Hepatocyte (in vitro differentiated cells): Measurements from ENCODE around the gene NSMF. TPM values are rescaled to one million over a fixed set of nuclear protein-coding genes. Genes with fewer than 3 reads are reported as not detected.

ENCODE experiments used
- DNase-seq: peaks from one replicate; pipeline ENCODE4 v3.0.0-alpha.2; 2016; ENCODE audit warnings: low spot score
- H2AFZ ChIP-seq: fragments of 200-600 bp; sonication (generic); 2 replicates; pipeline ENCODE4 v1.6.0; 2016; ENCODE audit warnings: antibody characterized with exemption, mild to moderate bottlenecking
- H3K27ac ChIP-seq: fragments of 200-600 bp; sonication (generic); 2 replicates; pipeline ENCODE4 v1.5.1; 2016; ENCODE audit warnings: mild to moderate bottlenecking
- H3K27me3 ChIP-seq: fragments of 200-600 bp; sonication (generic); 2 replicates; pipeline ENCODE4 v1.6.1; 2016
- H3K36me3 ChIP-seq: fragments of 200-600 bp; sonication (generic); replicated peaks from 2 replicates; pipeline ENCODE4 v1.5.1; 2016; ENCODE audit warnings: low read depth; ENCODE audit not compliant: insufficient read depth
- H3K4me1 ChIP-seq: fragments of 200-600 bp; sonication (generic); 2 replicates; pipeline ENCODE4 v1.5.1; 2016; ENCODE audit warnings: mild to moderate bottlenecking, moderate library complexity; ENCODE audit not compliant: insufficient read depth
- H3K4me2 ChIP-seq: fragments of 200-600 bp; sonication (generic); 2 replicates; pipeline ENCODE4 v1.6.0; 2016
- H3K4me3 ChIP-seq: fragments of 200-600 bp; sonication (generic); 2 replicates; pipeline ENCODE4 v1.5.1; 2016; ENCODE audit warnings: mild to moderate bottlenecking
- H3K79me2 ChIP-seq: fragments of 200-600 bp; sonication (generic); 2 replicates; pipeline ENCODE4 v1.6.0; 2017; ENCODE audit warnings: mild to moderate bottlenecking
- H3K9me2 ChIP-seq: fragments of 200-600 bp; sonication (generic); replicated peaks from 2 replicates; pipeline ENCODE4 v1.6.0; 2017; ENCODE audit warnings: mild to moderate bottlenecking; ENCODE audit not compliant: insufficient read depth
- H3K9me3 ChIP-seq: fragments of 200-600 bp; sonication (generic); 2 replicates; pipeline ENCODE4 v1.5.1; 2016; ENCODE audit warnings: low read depth, mild to moderate bottlenecking
- H4K20me1 ChIP-seq: fragments of 200-600 bp; sonication (generic); 2 replicates; pipeline ENCODE4 v1.6.0; 2016; ENCODE audit warnings: mild to moderate bottlenecking; ENCODE audit not compliant: insufficient read depth, poor library complexity, severe bottlenecking
- CTCF ChIP-seq: fragments of 200-600 bp; sonication (generic); IDR thresholded peaks from 2 replicates; pipeline ENCODE4 v1.5.1; 2016; ENCODE audit warnings: antibody characterized with exemption, mild to moderate bottlenecking; ENCODE audit not compliant: poor library complexity
- EZH2 ChIP-seq: fragments of 200-600 bp; sonication (generic); IDR thresholded peaks from 2 replicates; pipeline ENCODE4 v1.6.1; 2016; ENCODE audit warnings: antibody characterized with exemption, mild to moderate bottlenecking, borderline replicate concordance
- EZH2phosphoT487 ChIP-seq: fragments of 200-600 bp; sonication (generic); IDR thresholded peaks from one replicate; pipeline ENCODE4 v1.6.1; 2018; ENCODE audit warnings: antibody characterized with exemption, mild to moderate bottlenecking, low read depth, moderate library complexity; ENCODE audit not compliant: unreplicated experiment, severe bottlenecking
- WGBS: methylation state at CpG from one replicate; pipeline ENCODE4 v1.1.6; 2016; ENCODE audit warnings: low lambda C conversion rate; ENCODE audit errors: missing lambda C conversion rate; 5-methylcytosine and 5-hydroxymethylcytosine counted together
- polyA plus RNA-seq: library from polyadenylated mRNA; unstranded; fragments of >200 nt; fragmentation: Nextera tagmentation; extraction: Ambion mirVana; gene quantifications from 2 replicates; pipeline ENCODE4 v1.2.1, GENCODE V29; 2016
- total RNA-seq: library from RNA; depleted of rRNA; stranded (reverse); fragments of >200 nt; gene quantifications from 2 replicates; pipeline ENCODE4 v1.2.3, GENCODE V29; 2014

The NSMF gene
- total and polyA plus RNA-seq, 2 experiments from 2014 or later: 39.5 to 51.6 TPM

GRCh38 chr9:137458194-137459151 is 661 bp downstream of the NSMF start:
- TF ChIP-seq CTCF (no peak), EZH2phosphoT487 (no peak), EZH2 (no peak)
- Histone ChIP-seq H2AFZ (peak overlapping the region; percentile 56), H4K20me1 (peaks cover 3% of the 10 kb centered on the region), H3K79me2 (peaks cover 11% of the 10 kb centered on the region), H3K4me3 (peak overlapping the region; percentile 80), H3K27ac (no peak overlapping the region), H3K9me3 (no peaks in the 10 kb centered on the region), H3K9me2 (no peaks in the 10 kb centered on the region), H3K36me3 (no peaks in the 10 kb centered on the region), H3K27me3 (no peaks in the 10 kb centered on the region), H3K4me1 (peaks cover 4% of the 10 kb centered on the region), H3K4me2 (peak overlapping the region; percentile 99)
- peak; percentile 68 for DNase-seq
- 15% methylated on average over 42 of the region's 88 CpGs for WGBS

- no peaks in the 10 kb centered on the region for H3K27me3 ChIP-seq
- DNase-seq: no peak
- TF ChIP-seq CTCF (no peak), EZH2 (no peak), EZH2phosphoT487 (no peak)
- peaks cover 11% of the 10 kb centered on the region for H3K79me2 ChIP-seq
- peaks cover 3% of the 10 kb centered on the region for H4K20me1 ChIP-seq
- H3K4me2 ChIP-seq: peak overlapping the region; percentile 99
- peaks cover 4% of the 10 kb centered on the region for H3K4me1 ChIP-seq
- no peaks in the 10 kb centered on the region for H3K9me3 ChIP-seq
- no peaks in the 10 kb centered on the region for H3K36me3 ChIP-seq
- 94% methylated on average over 37 of the region's 44 CpGs for WGBS
- no peaks in the 10 kb centered on the region for H3K9me2 ChIP-seq
- H3K4me3 ChIP-seq: no peak overlapping the region
- H3K27ac ChIP-seq: no peak overlapping the region
- no peak overlapping the region for H2AFZ ChIP-seq
Measured at GRCh38 chr9:137457406-137458193, 1.5 kb downstream of the NSMF start.

- 96% methylated on average over 10 of the region's 10 CpGs for WGBS
Measured at GRCh38 chr9:137456864-137457405, 2.2 kb downstream of the NSMF start.

More at GRCh38 chr9:137456864-137457405, 2.2 kb downstream of the NSMF start:
- H4K20me1 ChIP-seq: peaks cover 3% of the 10 kb centered on the region
- no peaks in the 10 kb centered on the region for H3K9me2 ChIP-seq
- peaks cover 4% of the 10 kb centered on the region for H3K4me1 ChIP-seq
- no peak overlapping the region for H3K4me3 ChIP-seq
- H3K79me2 ChIP-seq: peaks cover 11% of the 10 kb centered on the region
- no peak overlapping the region for H3K27ac ChIP-seq
- no peaks in the 10 kb centered on the region for H3K27me3 ChIP-seq
- no peak for DNase-seq
- H3K36me3 ChIP-seq: no peaks in the 10 kb centered on the region
- no peaks in the 10 kb centered on the region for H3K9me3 ChIP-seq
- no peak overlapping the region for H2AFZ ChIP-seq
- TF ChIP-seq CTCF (no peak), EZH2 (no peak), EZH2phosphoT487 (no peak)
- no peak overlapping the region for H3K4me2 ChIP-seq
